ENCODE data around the gene UBXN6. TPM values are rescaled to one million over a fixed set of nuclear protein-coding genes. Genes with fewer than 3 reads are reported as not detected.

The UBXN6 gene
- total RNA-seq, 6 donors from 2014 or later, result 48.1 to 186 (median 111) TPM

GRCh38 chr19:4493929-4494690 is 36.5 kb upstream of the UBXN6 start:
- TF ChIP-seq EP300 (IDR thresholded peaks at IDR 0.05), result no peak
- TF ChIP-seq POLR2AphosphoS5 (IDR thresholded peaks at IDR 0.05), result no peak
- no peak for TF ChIP-seq CTCF (IDR thresholded peaks at IDR 0.05)
- TF ChIP-seq POLR2A (IDR thresholded peaks at IDR 0.05), result no peak
- ATAC-seq (ENCODE audit: low FRiP score in 2 of 2) (no peak), DNase-seq (peak in 1 of 2 donors; percentile 83)
- Histone ChIP-seq H3K4me1 (no peaks in the 10 kb centered on the region), H3K9me3 (no peaks in the 10 kb centered on the region), H3K36me3 (peaks cover 33 to 91% (median 75%) of the 10 kb centered on the region in 4 donors), H3K27me3 (no peaks in the 10 kb centered on the region), H3K27ac (no peak overlapping the region), H3K4me3 (no peak overlapping the region)
- WGBS, 2 donors, result 97 to 98% methylated on average over 53 to 60 of the region's 61 CpGs

- no peaks in the 10 kb centered on the region for H3K27me3 ChIP-seq
- peak in 1 of 2 donors; percentile 77 for DNase-seq
- H3K4me1 ChIP-seq, result no peaks in the 10 kb centered on the region
- 94 to 95% methylated on average over 31 to 41 of the region's 41 CpGs for WGBS, 2 donors
- no peak for ATAC-seq (ENCODE audit: low FRiP score in 2 of 2)
- H3K27ac ChIP-seq, result no peak overlapping the region
- TF ChIP-seq CTCF (IDR thresholded peaks at IDR 0.05) (no peak), POLR2AphosphoS5 (IDR thresholded peaks at IDR 0.05) (no peak), EP300 (IDR thresholded peaks at IDR 0.05) (no peak), POLR2A (IDR thresholded peaks at IDR 0.05) (no peak)
- H3K4me3 ChIP-seq, result no peak overlapping the region
- peaks cover 32 to 91% (median 74%) of the 10 kb centered on the region in 4 donors for H3K36me3 ChIP-seq
- H3K9me3 ChIP-seq, result no peaks in the 10 kb centered on the region
Observed at GRCh38 chr19:4493104-4493928, 35.7 kb upstream of the UBXN6 start.

GRCh38 chr19:4492337-4493103 is 34.9 kb upstream of the UBXN6 start:
- peaks cover 26 to 87% (median 68%) of the 10 kb centered on the region in 4 donors for H3K36me3 ChIP-seq
- 93 to 95% methylated on average over 3 of the region's 3 CpGs for WGBS, 2 donors
- H3K4me1 ChIP-seq, result no peaks in the 10 kb centered on the region
- no peak overlapping the region for H3K27ac ChIP-seq
- ATAC-seq (ENCODE audit: low FRiP score in 2 of 2) (no peak), DNase-seq (no peak)
- no peak overlapping the region for H3K4me3 ChIP-seq
- H3K9me3 ChIP-seq, result no peaks in the 10 kb centered on the region
- H3K27me3 ChIP-seq, result no peaks in the 10 kb centered on the region
- TF ChIP-seq EP300 (IDR thresholded peaks at IDR 0.05) (no peak), POLR2A (IDR thresholded peaks at IDR 0.05) (no peak)

- peaks cover 26 to 82% (median 60%) of the 10 kb centered on the region in 4 donors for H3K36me3 ChIP-seq
- WGBS, 2 donors, result 98 to 100% methylated on average over 9 to 21 of the region's 21 CpGs
Observed at GRCh38 chr19:4491446-4491845, 33.9 kb upstream of the UBXN6 start.

More at GRCh38 chr19:4491446-4491845, 33.9 kb upstream of the UBXN6 start:
- no peak overlapping the region for H3K4me3 ChIP-seq
- no peak for ATAC-seq (ENCODE audit: low FRiP score in 2 of 2)
- TF ChIP-seq EP300 (IDR thresholded peaks at IDR 0.05) (no peak), POLR2A (IDR thresholded peaks at IDR 0.05) (no peak), POLR2AphosphoS5 (IDR thresholded peaks at IDR 0.05) (no peak), CTCF (IDR thresholded peaks at IDR 0.05) (no peak)
- no peak overlapping the region for H3K27ac ChIP-seq
- no peaks in the 10 kb centered on the region for H3K27me3 ChIP-seq
- DNase-seq, result no peak
- no peaks in the 10 kb centered on the region for H3K9me3 ChIP-seq
- H3K4me1 ChIP-seq, result no peaks in the 10 kb centered on the region
